ENCODE measurements around the gene WARS2.

The WARS2 gene

GRCh38 chr1:119011116-119011515 lies 129.3 kb downstream of the WARS2 start:
- 0 out of 22 replicates have a peak, but pooled peaks cover 0 to 5% (median 0%) of the 10 kb centered on the region in 11 experiments for H3K36me3 ChIP-seq
- no peak for TF ChIP-seq Cebpa-rat (IDR thresholded peaks at IDR 0.05)
- no peak overlapping the region for H3K9ac ChIP-seq

DNA sequence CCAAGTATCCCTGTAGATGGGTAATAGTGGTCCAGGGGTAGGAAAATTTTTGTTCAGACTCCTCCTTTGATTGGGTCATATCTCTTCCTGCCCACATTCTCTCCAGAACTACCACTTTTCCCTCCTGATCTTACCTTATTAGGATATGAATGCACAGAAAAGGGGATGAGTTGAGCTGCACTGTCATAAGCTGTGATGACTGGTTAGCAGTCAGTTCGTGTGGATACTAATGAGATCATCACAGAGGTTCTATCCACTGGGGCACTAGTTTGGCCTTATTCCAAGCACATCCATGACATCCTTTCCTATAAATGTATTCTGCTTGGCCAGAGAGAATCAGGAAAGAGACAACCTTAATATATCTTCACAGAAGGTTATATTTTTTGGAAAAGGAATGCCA lies 130.3 kb downstream of the WARS2 start:
- TF ChIP-seq Cebpa-rat (IDR thresholded peaks at IDR 0.05) = no peak
- Histone ChIP-seq H3K27ac (no peak overlapping the region), H3K36me3 (0 out of 22 replicates have a peak, but pooled peaks cover 0 to 5% (median 0%) of the 10 kb centered on the region in 11 experiments), H3K4me1 (no peaks in the 10 kb centered on the region), H3K4me2 (no peak overlapping the region), H4K20me1 (no peaks in the 10 kb centered on the region), H3K9ac (no peak overlapping the region), H3K27me3 (no peaks in the 10 kb centered on the region), H3K9me3 (replicated peaks in 1 of 11) (peaks cover 29 to 33% (median 31%) of the 10 kb centered on the region in 11 experiments), H3K4me3 (no peak overlapping the region)

More at GRCh38 chr1:119011116-119011515, 129.3 kb downstream of the WARS2 start:
- H3K9me3 ChIP-seq (replicated peaks in 1 of 11) = peaks cover 22 to 25% (median 24%) of the 10 kb centered on the region in 11 experiments
- H4K20me1 ChIP-seq = no peaks in the 10 kb centered on the region
- H3K27me3 ChIP-seq = no peaks in the 10 kb centered on the region
- no peak overlapping the region for H3K4me2 ChIP-seq
- H3K4me1 ChIP-seq = no peaks in the 10 kb centered on the region
- H3K4me3 ChIP-seq = no peak overlapping the region
- H3K27ac ChIP-seq = no peak overlapping the region

- H3K9me3 ChIP-seq (replicated peaks in 1 of 11) = peaks cover 29 to 33% (median 31%) of the 10 kb centered on the region in 11 experiments
- H3K36me3 ChIP-seq = 0 out of 22 replicates have a peak, but pooled peaks cover 0 to 5% (median 0%) of the 10 kb centered on the region in 11 experiments
- no peak overlapping the region for H3K27ac ChIP-seq
- H3K27me3 ChIP-seq = no peaks in the 10 kb centered on the region
- H3K4me2 ChIP-seq = no peak overlapping the region
- H3K4me1 ChIP-seq = no peaks in the 10 kb centered on the region
- no peaks in the 10 kb centered on the region for H4K20me1 ChIP-seq
- H3K4me3 ChIP-seq = no peak overlapping the region
- no peak overlapping the region for H3K9ac ChIP-seq
- no peak for TF ChIP-seq Cebpa-rat (IDR thresholded peaks at IDR 0.05)
These were observed 131.2 kb downstream of the WARS2 start for GRCh38 chr1:119009312-119009655.

GRCh38 chr1:119008483-119009311 lies 131.8 kb downstream of the WARS2 start:
- H4K20me1 ChIP-seq = no peaks in the 10 kb centered on the region
- H3K9ac ChIP-seq = no peak overlapping the region
- peaks cover 0 to 5% (median 0%) of the 10 kb centered on the region in 10 experiments; a peak in 2 of 20 replicates for H3K4me1 ChIP-seq
- H3K4me3 ChIP-seq = no peak overlapping the region
- H3K36me3 ChIP-seq = 0 out of 22 replicates have a peak, but pooled peaks cover 0 to 5% (median 0%) of the 10 kb centered on the region in 11 experiments
- H3K9me3 ChIP-seq (replicated peaks in 1 of 11) = peaks cover 29 to 33% (median 31%) of the 10 kb centered on the region in 11 experiments
- H3K27ac ChIP-seq = no peak overlapping the region
- H3K27me3 ChIP-seq = no peaks in the 10 kb centered on the region
- TF ChIP-seq Cebpa-rat (IDR thresholded peaks at IDR 0.05) = no peak
- H3K4me2 ChIP-seq = no peak overlapping the region

DNA sequence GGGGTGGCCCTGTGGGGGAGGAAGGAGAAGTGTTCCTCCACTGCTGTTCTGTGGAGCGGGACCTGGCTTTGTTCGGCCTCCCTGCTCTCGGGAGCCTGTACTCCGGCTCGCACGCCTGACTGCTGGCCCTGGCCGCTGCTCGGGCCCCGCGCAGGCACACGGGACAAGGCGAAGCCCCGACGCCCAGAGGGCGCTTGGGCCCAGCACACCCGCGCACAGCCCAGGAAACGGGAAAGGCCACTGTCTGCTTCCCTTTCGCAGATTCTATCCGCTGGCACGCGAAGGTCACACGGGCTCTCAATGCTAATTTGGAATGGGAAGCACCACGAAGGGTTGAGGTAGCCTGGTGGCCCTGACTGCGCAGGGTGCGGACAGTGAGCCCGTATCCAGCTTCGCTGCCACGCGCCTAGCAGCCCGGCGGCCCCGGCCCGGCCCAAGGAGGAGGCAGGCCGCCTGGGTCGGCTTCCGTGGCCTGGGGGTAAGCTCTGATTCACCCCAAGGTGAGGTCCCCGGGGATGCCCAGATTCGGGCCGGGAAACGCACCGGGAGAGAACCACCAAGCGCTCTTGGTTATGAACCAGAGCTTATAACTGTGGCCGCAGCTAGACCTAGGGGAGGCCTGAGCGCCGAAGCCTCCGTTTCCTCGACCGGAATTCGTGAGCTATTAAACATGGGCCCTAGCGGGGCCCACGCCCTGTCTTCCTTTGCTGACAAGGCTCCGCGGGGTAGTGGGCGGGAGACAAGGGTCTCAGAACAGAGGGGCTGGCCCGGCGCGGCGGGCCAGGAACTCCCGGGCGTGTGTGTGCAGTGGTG lies 132.6 kb downstream of the WARS2 start:
- Histone ChIP-seq H3K4me3 (no peak overlapping the region), H3K36me3 (0 out of 22 replicates have a peak, but pooled peaks cover 0 to 5% (median 0%) of the 10 kb centered on the region in 11 experiments)

GRCh38 chr1:119007339-119007669 lies 133.1 kb downstream of the WARS2 start:
- H3K4me2 ChIP-seq = no peak overlapping the region
- no peak overlapping the region for H3K4me3 ChIP-seq
- H3K27me3 ChIP-seq = no peaks in the 10 kb centered on the region
- no peak for TF ChIP-seq Cebpa-rat (IDR thresholded peaks at IDR 0.05)
- H4K20me1 ChIP-seq = no peaks in the 10 kb centered on the region
- H3K36me3 ChIP-seq = 0 out of 22 replicates have a peak, but pooled peaks cover 0 to 5% (median 0%) of the 10 kb centered on the region in 11 experiments
- H3K4me1 ChIP-seq = peaks cover 0 to 19% (median 6%) of the 10 kb centered on the region in 10 experiments; a peak in 17 of 20 replicates
- no peak overlapping the region for H3K9ac ChIP-seq
- no peak overlapping the region for H3K27ac ChIP-seq
- H3K9me3 ChIP-seq (replicated peaks in 1 of 11) = peaks cover 29 to 33% (median 31%) of the 10 kb centered on the region in 11 experiments

More for the DNA sequence above, 132.6 kb downstream of the WARS2 start:
- peaks cover 0 to 13% (median under 1%) of the 10 kb centered on the region in 10 experiments; a peak in 9 of 20 replicates for H3K4me1 ChIP-seq
- H3K27me3 ChIP-seq = no peaks in the 10 kb centered on the region
- H3K27ac ChIP-seq = no peak overlapping the region
- H4K20me1 ChIP-seq = no peaks in the 10 kb centered on the region
- peaks cover 29 to 33% (median 31%) of the 10 kb centered on the region in 11 experiments for H3K9me3 ChIP-seq (replicated peaks in 1 of 11)
- no peak overlapping the region for H3K4me2 ChIP-seq
- H3K9ac ChIP-seq = no peak overlapping the region
- no peak for TF ChIP-seq Cebpa-rat (IDR thresholded peaks at IDR 0.05)

DNA sequence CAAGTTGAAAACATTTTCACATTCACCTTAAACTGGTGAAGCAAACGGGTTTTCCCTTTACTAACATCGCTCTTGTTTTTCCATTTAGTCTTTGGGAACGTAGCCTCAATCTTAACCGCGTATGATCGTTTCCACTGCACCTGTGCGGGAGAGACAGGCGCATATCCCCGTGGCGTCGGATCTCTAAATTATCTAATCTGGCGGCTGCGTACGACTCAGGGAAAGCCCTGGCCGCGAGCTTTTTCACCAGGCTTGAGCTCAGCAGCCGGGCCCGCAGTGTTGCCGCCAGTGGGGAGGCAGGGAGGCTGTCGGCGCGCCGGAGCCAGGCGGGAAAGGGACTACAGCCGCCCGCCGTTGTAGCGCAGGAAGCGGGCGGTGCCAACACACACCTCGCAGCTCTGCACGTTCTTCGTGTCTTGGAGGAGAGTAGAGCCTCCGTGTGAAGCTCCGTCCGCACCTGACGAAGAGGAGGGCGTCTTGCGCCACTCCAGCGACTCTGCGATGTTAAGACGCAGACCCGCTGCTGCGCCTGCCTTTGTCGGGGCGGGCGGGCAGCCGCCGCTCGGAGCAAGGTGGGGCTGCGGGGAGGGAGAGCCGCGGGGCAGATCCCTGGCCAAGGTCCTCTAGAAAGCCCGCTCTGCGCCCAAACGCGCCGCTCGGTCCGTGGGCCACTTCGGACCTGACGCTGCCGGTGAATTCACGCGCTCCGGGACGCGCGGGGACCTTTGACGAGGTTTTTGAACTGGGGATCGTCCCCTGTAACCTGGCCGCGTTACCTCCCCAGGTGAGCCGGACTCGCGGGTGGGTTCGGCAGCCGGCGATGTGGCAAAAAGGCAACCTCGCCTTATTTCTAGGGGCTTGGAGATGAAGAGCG lies 133.8 kb downstream of the WARS2 start:
- Histone ChIP-seq H3K9ac (no peak overlapping the region), H3K36me3 (0 out of 22 replicates have a peak, but pooled peaks cover 0 to 5% (median 0%) of the 10 kb centered on the region in 11 experiments), H3K27ac (no peak overlapping the region), H3K9me3 (replicated peaks in 1 of 11) (peaks cover 29 to 33% (median 31%) of the 10 kb centered on the region in 11 experiments), H4K20me1 (no peaks in the 10 kb centered on the region), H3K4me3 (no peak overlapping the region), H3K4me2 (no peak overlapping the region), H3K27me3 (no peaks in the 10 kb centered on the region), H3K4me1 (peaks cover 0 to 26% (median 13%) of the 10 kb centered on the region in 10 experiments; a peak in 19 of 20 replicates)
- TF ChIP-seq Cebpa-rat (IDR thresholded peaks at IDR 0.05) = no peak

DNA sequence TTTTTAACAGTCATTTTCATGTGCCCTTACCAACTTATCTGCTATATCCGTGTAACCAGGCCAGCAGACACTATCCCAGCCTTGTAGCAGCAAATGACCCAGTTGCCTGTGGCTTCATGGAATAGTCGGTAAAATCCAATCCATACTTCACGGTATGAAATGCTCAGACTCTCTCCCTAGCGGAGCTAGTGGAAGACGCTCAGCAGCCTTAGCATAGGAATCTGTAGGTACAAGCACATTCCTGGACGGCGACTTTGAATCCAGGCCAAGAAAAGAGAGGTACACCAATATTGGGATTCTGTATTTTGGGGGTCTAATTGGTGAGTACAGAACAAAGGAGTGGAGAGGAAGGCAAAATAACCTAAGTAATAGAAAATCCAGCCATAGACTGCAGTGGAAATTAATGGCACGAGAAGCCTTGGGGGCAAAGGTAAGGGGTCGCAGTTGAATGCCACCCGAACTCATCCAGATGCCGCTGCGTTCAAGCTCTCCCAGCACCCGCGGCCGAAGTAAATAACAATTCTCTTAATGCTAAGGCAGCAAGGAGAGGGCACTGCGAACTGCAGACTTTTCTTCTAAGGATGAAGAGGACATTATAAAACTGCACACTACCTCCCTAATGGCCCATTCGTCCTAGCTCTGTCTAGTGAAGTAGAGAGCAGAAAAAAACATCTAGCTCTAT lies 134.6 kb downstream of the WARS2 start:
- Histone ChIP-seq H3K27me3 (peaks cover 0 to 5% (median 4%) of the 10 kb centered on the region in 11 experiments; a peak in 14 of 22 replicates), H3K4me3 (no peak overlapping the region), H3K36me3 (0 out of 22 replicates have a peak, but pooled peaks cover 0 to 5% (median 0%) of the 10 kb centered on the region in 11 experiments), H4K20me1 (no peaks in the 10 kb centered on the region), H3K9ac (no peak overlapping the region), H3K9me3 (replicated peaks in 1 of 11) (peaks cover 29 to 36% (median 31%) of the 10 kb centered on the region in 11 experiments), H3K27ac (no peak overlapping the region), H3K4me2 (no peak overlapping the region), H3K4me1 (peaks cover 4 to 32% (median 20%) of the 10 kb centered on the region in 10 experiments)
- TF ChIP-seq Cebpa-rat (IDR thresholded peaks at IDR 0.05) = no peak

Data from BLaER1 treated with 17β-estradiol and CSF1 and Interleukin-3, amounts not matched to agents 10 nM and 100 nM (cell line).